NOMO-1 (cell line): ENCODE measurements around the gene ATXN10.

Source experiments
- DNase-seq, 2 experiments: peaks; one replicate each; lab custom pipeline; 2025; ENCODE audit not compliant: unreplicated experiment in 2 of 2; lab: John Stamatoyannopoulos, UW

ATXN10 gene

GRCh38 chr22:45671783-45672563, at the start of gene ATXN10:
ATXN10 (plus strand) TSS chr22:45671834; CDS start chr22:45672064, 230 bp downstream.
- DNase-seq: peak; percentile 71 to 86

GRCh38 chr22:45621836-45622600, 49.6 kb upstream of the ATXN10 start:
- DNase-seq: no peak

GRCh38 chr22:45623464-45624145, 48.0 kb upstream of the ATXN10 start:
- peak; percentile 46 to 75 for DNase-seq

GRCh38 chr22:45626198-45626651, 45.4 kb upstream of the ATXN10 start:
- no peak for DNase-seq

GRCh38 chr22:45627489-45628233, 44.0 kb upstream of the ATXN10 start:
- DNase-seq: no peak

- DNase-seq: no peak
Measured at GRCh38 chr22:45628515-45628914, 43.1 kb upstream of the ATXN10 start.

- DNase-seq: no peak
Measured at GRCh38 chr22:45629469-45630089, 42.1 kb upstream of the ATXN10 start.

GRCh38 chr22:45630436-45630835, 41.2 kb upstream of the ATXN10 start:
- DNase-seq: no peak

GRCh38 chr22:45631140-45631840, 40.3 kb upstream of the ATXN10 start:
- no peak for DNase-seq

- no peak for DNase-seq
Measured at GRCh38 chr22:45631841-45632238, 39.8 kb upstream of the ATXN10 start.

- DNase-seq: no peak
Measured at GRCh38 chr22:45632791-45633515, 38.7 kb upstream of the ATXN10 start.

- DNase-seq: no peak
Measured at GRCh38 chr22:45636683-45637082, 35.0 kb upstream of the ATXN10 start.

GRCh38 chr22:45638197-45638596, 33.4 kb upstream of the ATXN10 start:
- no peak for DNase-seq

GRCh38 chr22:45638834-45639746, 32.5 kb upstream of the ATXN10 start:
- peak; percentile 80 to 87 for DNase-seq

- no peak for DNase-seq
Measured at GRCh38 chr22:45639747-45640102, 31.9 kb upstream of the ATXN10 start.

GRCh38 chr22:45640291-45640940, 31.2 kb upstream of the ATXN10 start:
- no peak for DNase-seq

GRCh38 chr22:45640941-45641621, 30.6 kb upstream of the ATXN10 start:
- DNase-seq: no peak
